ENCODE results near the gene LIMS1.
"Not testable (repeated sequence)": the region's sequence is repeated elsewhere in the genome, so short reads cannot be mapped to it uniquely, and the experiment has no call there.

The LIMS1 gene

GRCh38 chr2:108533832-108534583 lies at the start of gene LIMS1:
TSS of gene LIMS1 (plus strand) at chr2:108534470. CDS start at chr2:108534563, 93 bp downstream.
- peak; percentile 77 to 78 for DNase-seq (ENCODE audit: extremely low read depth in 1 of 2, low read depth in 1 of 2)

GRCh38 chr2:108485253-108485652 lies 49.0 kb upstream of the LIMS1 start:
- no peak for DNase-seq (ENCODE audit: extremely low read depth in 1 of 2, low read depth in 1 of 2)

- no peak for DNase-seq (ENCODE audit: extremely low read depth in 1 of 2, low read depth in 1 of 2)
Observed at GRCh38 chr2:108490506-108491122, 43.7 kb upstream of the LIMS1 start.

- DNase-seq (ENCODE audit: extremely low read depth in 1 of 2, low read depth in 1 of 2) = no peak
Observed at GRCh38 chr2:108491848-108492247, 42.4 kb upstream of the LIMS1 start.

- DNase-seq (ENCODE audit: extremely low read depth in 1 of 2, low read depth in 1 of 2) = no peak
Observed at GRCh38 chr2:108492364-108492763, 41.9 kb upstream of the LIMS1 start.

GRCh38 chr2:108496167-108496566 lies 38.1 kb upstream of the LIMS1 start:
- DNase-seq (ENCODE audit: extremely low read depth in 1 of 2, low read depth in 1 of 2) = not testable (repeated sequence)

- not testable (repeated sequence) for DNase-seq (ENCODE audit: extremely low read depth in 1 of 2, low read depth in 1 of 2)
Observed at GRCh38 chr2:108507620-108508019, 26.6 kb upstream of the LIMS1 start.

GRCh38 chr2:108512431-108512830 lies 21.8 kb upstream of the LIMS1 start:
- not testable (repeated sequence) for DNase-seq (ENCODE audit: extremely low read depth in 1 of 2, low read depth in 1 of 2)

GRCh38 chr2:108514478-108514877 lies 19.8 kb upstream of the LIMS1 start:
- DNase-seq (ENCODE audit: extremely low read depth in 1 of 2, low read depth in 1 of 2) = not testable (repeated sequence)

GRCh38 chr2:108524688-108525087 lies 9.6 kb upstream of the LIMS1 start:
- DNase-seq (ENCODE audit: extremely low read depth in 1 of 2, low read depth in 1 of 2) = not testable (repeated sequence)

GRCh38 chr2:108525258-108525657 lies 9.0 kb upstream of the LIMS1 start:
- DNase-seq (ENCODE audit: extremely low read depth in 1 of 2, low read depth in 1 of 2) = not testable (repeated sequence)

- no peak for DNase-seq (ENCODE audit: extremely low read depth in 1 of 2, low read depth in 1 of 2)
Observed at GRCh38 chr2:108531674-108532055, 2.6 kb upstream of the LIMS1 start.

GRCh38 chr2:108534584-108535356 lies 500 bp downstream of the LIMS1 start:
- peak; percentile 5 to 24 for DNase-seq (ENCODE audit: extremely low read depth in 1 of 2, low read depth in 1 of 2)

GRCh38 chr2:108535357-108535631 lies 1.0 kb downstream of the LIMS1 start:
- DNase-seq (ENCODE audit: extremely low read depth in 1 of 2, low read depth in 1 of 2) = no peak

GRCh38 chr2:108536133-108536780 lies 2.0 kb downstream of the LIMS1 start:
- DNase-seq (ENCODE audit: extremely low read depth in 1 of 2, low read depth in 1 of 2) = no peak

GRCh38 chr2:108536911-108537310 lies 2.6 kb downstream of the LIMS1 start:
- DNase-seq (ENCODE audit: extremely low read depth in 1 of 2, low read depth in 1 of 2) = no peak

GRCh38 chr2:108538000-108538625 lies 3.8 kb downstream of the LIMS1 start:
- no peak for DNase-seq (ENCODE audit: extremely low read depth in 1 of 2, low read depth in 1 of 2)

GRCh38 chr2:108541451-108541850 lies 7.2 kb downstream of the LIMS1 start:
- no peak for DNase-seq (ENCODE audit: extremely low read depth in 1 of 2, low read depth in 1 of 2)

- no peak for DNase-seq (ENCODE audit: extremely low read depth in 1 of 2, low read depth in 1 of 2)
Observed at GRCh38 chr2:108542071-108542470, 7.8 kb downstream of the LIMS1 start.

- no peak for DNase-seq (ENCODE audit: extremely low read depth in 1 of 2, low read depth in 1 of 2)
Observed at GRCh38 chr2:108547606-108548005, 13.3 kb downstream of the LIMS1 start.
